ENCODE results near the gene SSR4. TPM values are rescaled to one million over a fixed set of nuclear protein-coding genes. Genes with fewer than 3 reads are reported as not detected.

The SSR4 gene
- total RNA-seq, 2 experiments from 2014 or later, result 165 to 186 TPM

GRCh38 chrX:153783378-153784013, 11.0 kb upstream of the SSR4 start:
- H3K4me1 ChIP-seq (ENCODE audit: insufficient read depth, low read length, poor library complexity, severe bottlenecking), result peaks cover 3% of the 10 kb centered on the region
- H3K36me3 ChIP-seq (ENCODE audit: insufficient read depth, low read length), result no peaks in the 10 kb centered on the region; the same call in 1 of the 2 replicates
- no TSS peak for BruUV-seq (replicated peaks)
- H4K20me1 ChIP-seq (ENCODE audit: insufficient read depth, low read length), result no peaks in the 10 kb centered on the region
- intact Hi-C loops (cut with micrococcal nuclease; ENCODE audit: unreplicated experiment), result no loop called here
- H3K4me2 ChIP-seq (ENCODE audit: low read length), result no peak overlapping the region
- no peak overlapping the region for H3K27ac ChIP-seq (ENCODE audit: low read depth, low read length, poor library complexity, severe bottlenecking)
- H3K9me2 ChIP-seq (ENCODE audit: insufficient read depth, low read length), result no peaks in the 10 kb centered on the region
- H3K9me3 ChIP-seq (ENCODE audit: low read length), result no peaks in the 10 kb centered on the region
- no peak for TF ChIP-seq EZH2phosphoT487 (IDR thresholded peaks at IDR 0.05; ENCODE audit: borderline replicate concordance, low read depth, low read length)
- no peak for DNase-seq (ENCODE audit: low spot score)
- H3K4me3 ChIP-seq (ENCODE audit: low read depth, low read length, poor library complexity, severe bottlenecking), result no peak overlapping the region
- CTCF ChIA-PET (ENCODE audit: unreplicated experiment), result interaction anchor here (0.6 kb wide), 1 partner anchor 97 kb away, joined by 3 read pairs; no protein-coding TSS in a partner anchor
- H2AFZ ChIP-seq (ENCODE audit: low read length), result no peak overlapping the region
- no peaks in the 10 kb centered on the region for H3K79me2 ChIP-seq (ENCODE audit: insufficient read depth, low read depth, low read length)
- POLR2A ChIA-PET, result no interaction called here

- Histone ChIP-seq H3K4me2 (ENCODE audit: low read length) (no peak overlapping the region), H4K20me1 (ENCODE audit: insufficient read depth, low read length) (no peaks in the 10 kb centered on the region), H3K79me2 (ENCODE audit: insufficient read depth, low read depth, low read length) (no peaks in the 10 kb centered on the region), H3K27ac (ENCODE audit: low read depth, low read length, poor library complexity, severe bottlenecking) (no peak overlapping the region), H3K4me1 (ENCODE audit: insufficient read depth, low read length, poor library complexity, severe bottlenecking) (peaks cover 3% of the 10 kb centered on the region), H3K36me3 (ENCODE audit: insufficient read depth, low read length) (no peaks in the 10 kb centered on the region; the same call in 1 of the 2 replicates), H3K9me2 (ENCODE audit: insufficient read depth, low read length) (no peaks in the 10 kb centered on the region), H3K4me3 (ENCODE audit: low read depth, low read length, poor library complexity, severe bottlenecking) (no peak overlapping the region), H2AFZ (ENCODE audit: low read length) (no peak overlapping the region), H3K9me3 (ENCODE audit: low read length) (no peaks in the 10 kb centered on the region)
- CTCF ChIA-PET (ENCODE audit: unreplicated experiment), result interaction anchor here (0.6 kb wide), 1 partner anchor 150 kb away, joined by 13 read pairs; the partner anchor contains the start of gene NAA10
- intact Hi-C loops (cut with micrococcal nuclease; ENCODE audit: unreplicated experiment), result no loop called here
- DNase-seq (ENCODE audit: low spot score), result no peak
- TF ChIP-seq EZH2phosphoT487 (IDR thresholded peaks at IDR 0.05; ENCODE audit: borderline replicate concordance, low read depth, low read length), result no peak
- TF ChIP-seq, protein P1, sequence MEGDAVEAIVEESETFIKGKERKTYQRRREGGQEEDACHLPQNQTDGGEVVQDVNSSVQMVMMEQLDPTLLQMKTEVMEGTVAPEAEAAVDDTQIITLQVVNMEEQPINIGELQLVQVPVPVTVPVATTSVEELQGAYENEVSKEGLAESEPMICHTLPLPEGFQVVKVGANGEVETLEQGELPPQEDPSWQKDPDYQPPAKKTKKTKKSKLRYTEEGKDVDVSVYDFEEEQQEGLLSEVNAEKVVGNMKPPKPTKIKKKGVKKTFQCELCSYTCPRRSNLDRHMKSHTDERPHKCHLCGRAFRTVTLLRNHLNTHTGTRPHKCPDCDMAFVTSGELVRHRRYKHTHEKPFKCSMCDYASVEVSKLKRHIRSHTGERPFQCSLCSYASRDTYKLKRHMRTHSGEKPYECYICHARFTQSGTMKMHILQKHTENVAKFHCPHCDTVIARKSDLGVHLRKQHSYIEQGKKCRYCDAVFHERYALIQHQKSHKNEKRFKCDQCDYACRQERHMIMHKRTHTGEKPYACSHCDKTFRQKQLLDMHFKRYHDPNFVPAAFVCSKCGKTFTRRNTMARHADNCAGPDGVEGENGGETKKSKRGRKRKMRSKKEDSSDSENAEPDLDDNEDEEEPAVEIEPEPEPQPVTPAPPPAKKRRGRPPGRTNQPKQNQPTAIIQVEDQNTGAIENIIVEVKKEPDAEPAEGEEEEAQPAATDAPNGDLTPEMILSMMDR (conservative IDR thresholded peaks at IDR 0.05; ENCODE audit: low read length), result no peak
- no TSS peak for BruUV-seq (replicated peaks)
- POLR2A ChIA-PET, result no interaction called here
These were observed 10.0 kb upstream of the SSR4 start for GRCh38 chrX:153784325-153784967.

DNA sequence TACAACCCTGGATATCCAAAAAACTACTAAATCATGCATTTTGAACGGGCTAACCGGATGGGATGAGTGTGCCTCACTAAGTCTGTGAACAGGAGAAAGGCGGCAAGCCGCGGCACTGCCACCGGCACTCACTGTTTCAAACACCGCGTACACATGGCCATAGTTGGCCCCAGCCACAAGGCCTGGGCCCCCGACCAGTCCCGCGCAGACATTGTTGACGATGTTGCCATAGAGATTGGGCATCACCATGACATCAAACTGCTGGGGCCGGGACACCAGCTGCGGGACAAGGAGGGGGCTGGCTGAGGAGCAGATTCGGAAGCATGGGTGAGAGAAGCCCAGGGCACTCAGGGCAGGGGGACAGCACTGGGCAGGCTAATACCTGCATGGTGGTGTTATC, 7.8 kb upstream of the SSR4 start:
- CTCF ChIA-PET (ENCODE audit: unreplicated experiment), result no interaction called here
- intact Hi-C loops (cut with micrococcal nuclease; ENCODE audit: unreplicated experiment), result no loop called here
- no peaks in the 10 kb centered on the region for H3K79me2 ChIP-seq (ENCODE audit: insufficient read depth, low read depth, low read length)

More for the DNA sequence above, 7.8 kb upstream of the SSR4 start:
- no peak for TF ChIP-seq EZH2phosphoT487 (IDR thresholded peaks at IDR 0.05; ENCODE audit: borderline replicate concordance, low read depth, low read length)
- TF ChIP-seq, protein P1 (conservative IDR thresholded peaks at IDR 0.05; ENCODE audit: low read length), result no peak
- no peak for DNase-seq (ENCODE audit: low spot score)
- POLR2A ChIA-PET, result no interaction called here
- H3K4me3 ChIP-seq (ENCODE audit: low read depth, low read length, poor library complexity, severe bottlenecking), result no peak overlapping the region
- H3K9me2 ChIP-seq (ENCODE audit: insufficient read depth, low read length), result no peaks in the 10 kb centered on the region
- no peaks in the 10 kb centered on the region for H4K20me1 ChIP-seq (ENCODE audit: insufficient read depth, low read length)
- peaks cover 6% of the 10 kb centered on the region for H3K36me3 ChIP-seq (ENCODE audit: insufficient read depth, low read length)
- H3K27ac ChIP-seq (ENCODE audit: low read depth, low read length, poor library complexity, severe bottlenecking), result no peak overlapping the region
- no peak overlapping the region for H2AFZ ChIP-seq (ENCODE audit: low read length)
- no peak overlapping the region for H3K4me2 ChIP-seq (ENCODE audit: low read length)
- BruUV-seq (replicated peaks), result no TSS peak
- no peaks in the 10 kb centered on the region for H3K4me1 ChIP-seq (ENCODE audit: insufficient read depth, low read length, poor library complexity, severe bottlenecking)
- no peaks in the 10 kb centered on the region for H3K9me3 ChIP-seq (ENCODE audit: low read length)

Measured in OCI-LY7 (cell line).